Measurements from ENCODE around the gene KIF25.
A peak's percentile ranks its signal among the peaks of the same experiment; 100 is the strongest.
"Not testable (repeated sequence)": the region's sequence is repeated elsewhere in the genome, so short reads cannot be mapped to it uniquely, and the experiment has no call there.

KIF25 gene

DNA sequence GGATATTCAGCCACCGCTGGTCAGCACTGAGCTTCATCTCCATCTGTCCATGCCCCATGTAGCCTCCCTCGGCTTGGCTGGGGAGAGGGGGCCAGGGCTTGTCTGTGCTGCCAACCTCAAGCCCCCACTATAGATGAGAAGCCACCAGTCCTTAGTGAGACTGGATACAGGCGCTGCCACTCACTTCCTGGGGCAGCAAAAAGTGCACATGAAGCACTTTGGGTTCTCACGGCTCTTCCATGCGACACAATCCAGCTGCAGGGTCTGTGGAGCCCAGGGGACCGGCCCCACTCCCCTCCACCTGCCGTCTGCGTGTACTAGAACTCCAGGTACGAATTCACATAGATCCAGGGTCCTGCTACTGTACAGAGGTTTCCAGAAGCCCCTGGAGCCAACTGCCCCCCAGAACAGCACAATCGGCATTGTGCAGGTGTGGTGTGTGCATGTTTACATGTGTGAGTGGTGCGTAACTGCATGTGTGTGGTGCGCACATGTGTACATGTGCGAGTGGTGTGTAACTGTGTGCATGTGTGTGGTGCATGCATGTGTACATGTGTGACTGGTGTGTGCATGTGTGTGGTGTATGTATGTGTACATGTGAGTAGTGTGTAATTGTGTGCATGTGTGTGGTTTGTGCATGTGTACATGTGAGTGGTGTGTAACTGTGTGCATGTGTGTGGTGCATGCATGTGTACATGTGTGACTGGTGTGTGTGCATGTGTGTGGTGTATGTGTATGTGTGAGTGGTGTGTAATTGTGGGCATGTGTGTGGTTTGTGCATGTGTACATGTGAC lies 76.7 kb downstream of the KIF25 start:
- TF ChIP-seq, protein P1, sequence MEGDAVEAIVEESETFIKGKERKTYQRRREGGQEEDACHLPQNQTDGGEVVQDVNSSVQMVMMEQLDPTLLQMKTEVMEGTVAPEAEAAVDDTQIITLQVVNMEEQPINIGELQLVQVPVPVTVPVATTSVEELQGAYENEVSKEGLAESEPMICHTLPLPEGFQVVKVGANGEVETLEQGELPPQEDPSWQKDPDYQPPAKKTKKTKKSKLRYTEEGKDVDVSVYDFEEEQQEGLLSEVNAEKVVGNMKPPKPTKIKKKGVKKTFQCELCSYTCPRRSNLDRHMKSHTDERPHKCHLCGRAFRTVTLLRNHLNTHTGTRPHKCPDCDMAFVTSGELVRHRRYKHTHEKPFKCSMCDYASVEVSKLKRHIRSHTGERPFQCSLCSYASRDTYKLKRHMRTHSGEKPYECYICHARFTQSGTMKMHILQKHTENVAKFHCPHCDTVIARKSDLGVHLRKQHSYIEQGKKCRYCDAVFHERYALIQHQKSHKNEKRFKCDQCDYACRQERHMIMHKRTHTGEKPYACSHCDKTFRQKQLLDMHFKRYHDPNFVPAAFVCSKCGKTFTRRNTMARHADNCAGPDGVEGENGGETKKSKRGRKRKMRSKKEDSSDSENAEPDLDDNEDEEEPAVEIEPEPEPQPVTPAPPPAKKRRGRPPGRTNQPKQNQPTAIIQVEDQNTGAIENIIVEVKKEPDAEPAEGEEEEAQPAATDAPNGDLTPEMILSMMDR (IDR thresholded peaks at IDR 0.05): no peak
- intact Hi-C loops (cut with DNase I; ENCODE audit: low total_unique reads): no loop called here
- H3K4me3 ChIP-seq: no peak overlapping the region

DNA sequence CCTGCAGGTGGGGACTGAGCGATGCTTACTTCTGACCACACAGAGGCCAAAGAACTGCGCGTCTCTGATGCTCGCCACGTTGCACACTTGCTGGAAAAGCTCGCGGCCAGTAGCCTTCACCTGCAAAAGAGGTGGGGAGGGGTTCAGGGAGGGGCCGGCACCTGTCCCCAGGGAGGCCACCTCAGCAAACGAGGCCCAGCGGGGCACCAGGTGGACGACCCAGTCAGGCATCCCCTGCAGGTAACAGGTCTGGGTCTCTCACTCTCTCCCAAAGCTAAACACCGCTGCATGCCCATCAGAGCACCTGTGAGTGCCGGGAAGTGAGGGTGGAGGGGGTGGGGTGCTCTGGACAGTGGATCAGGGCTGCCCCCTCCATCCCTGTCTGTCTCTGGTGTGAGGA lies 77.7 kb downstream of the KIF25 start:
- H3K9me3 ChIP-seq: no peaks in the 10 kb centered on the region
- H3K4me3 ChIP-seq: no peak overlapping the region
- intact Hi-C loops (cut with DNase I; ENCODE audit: low total_unique reads): no loop called here
- peaks cover 0 to 29% (median 13%) of the 10 kb centered on the region in 4 donors for H3K4me1 ChIP-seq
- TF ChIP-seq, protein P1 (IDR thresholded peaks at IDR 0.05): no peak
- H3K27me3 ChIP-seq: no peaks in the 10 kb centered on the region
- DNase-seq: no peak
- no peak overlapping the region for H3K27ac ChIP-seq
- no peaks in the 10 kb centered on the region for H3K36me3 ChIP-seq

More for the DNA sequence above, 76.7 kb downstream of the KIF25 start:
- Histone ChIP-seq H3K27me3 (no peaks in the 10 kb centered on the region), H3K27ac (no peak overlapping the region), H3K4me1 (peaks cover 0 to 22% (median 6%) of the 10 kb centered on the region in 4 donors), H3K36me3 (no peaks in the 10 kb centered on the region), H3K9me3 (no peaks in the 10 kb centered on the region)
- DNase-seq: no peak

DNA sequence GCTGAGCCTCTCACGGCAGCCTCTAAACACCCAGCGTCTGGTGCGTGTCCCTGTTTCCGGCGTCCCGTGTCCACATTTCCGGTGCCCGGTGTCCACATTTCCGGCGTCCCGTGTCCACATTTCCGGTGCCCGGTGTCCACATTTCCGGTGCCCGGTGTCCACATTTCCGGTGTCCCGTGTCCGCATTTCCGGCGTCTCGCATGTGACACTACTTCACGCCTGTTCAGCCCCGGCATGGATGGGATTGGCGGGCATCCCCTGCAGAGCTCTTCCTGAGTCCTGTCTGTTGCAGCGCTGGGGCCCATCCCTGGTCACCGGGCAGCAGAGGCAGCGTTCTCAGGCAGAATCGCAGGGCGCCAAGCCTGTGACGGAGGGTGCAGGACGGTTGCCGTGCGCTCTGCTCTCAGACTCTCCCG lies 78.3 kb downstream of the KIF25 start:
- Histone ChIP-seq H3K9me3 (no peaks in the 10 kb centered on the region), H3K36me3 (no peaks in the 10 kb centered on the region), H3K27ac (no peak overlapping the region), H3K4me1 (peaks cover 0 to 29% (median 13%) of the 10 kb centered on the region in 4 donors), H3K27me3 (no peaks in the 10 kb centered on the region), H3K4me3 (no peak overlapping the region)
- TF ChIP-seq, protein P1 (IDR thresholded peaks at IDR 0.05): no peak
- intact Hi-C loops (cut with DNase I; ENCODE audit: low total_unique reads): no loop called here
- no peak for DNase-seq

DNA sequence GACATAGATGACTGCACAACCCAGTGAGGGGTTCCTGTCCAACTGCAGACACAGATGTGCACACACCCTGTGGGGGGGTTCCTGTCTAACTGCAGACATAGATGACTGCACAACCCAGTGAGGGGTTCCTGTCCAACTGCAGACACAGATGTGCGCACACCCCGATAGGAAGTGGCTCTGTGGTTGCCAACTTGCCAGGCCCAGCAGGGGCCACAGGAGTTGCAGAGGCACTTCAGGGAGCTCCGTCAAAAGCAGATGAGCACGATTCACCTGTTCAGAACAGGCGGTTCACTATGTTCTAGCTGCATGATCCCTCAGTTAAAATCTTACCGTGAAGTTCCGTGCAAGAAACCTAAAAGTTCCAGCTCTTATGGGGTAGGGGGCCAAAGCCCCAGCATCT lies 79.9 kb downstream of the KIF25 start:
- intact Hi-C loops (cut with DNase I; ENCODE audit: low total_unique reads); H3K27me3 ChIP-seq; H3K9me3 ChIP-seq; H3K27ac ChIP-seq; H3K36me3 ChIP-seq; DNase-seq; H3K4me3 ChIP-seq: not testable (repeated sequence)
- H3K4me1 ChIP-seq: peaks cover 0 to 26% (median 13%) of the 10 kb centered on the region in 4 donors

DNA sequence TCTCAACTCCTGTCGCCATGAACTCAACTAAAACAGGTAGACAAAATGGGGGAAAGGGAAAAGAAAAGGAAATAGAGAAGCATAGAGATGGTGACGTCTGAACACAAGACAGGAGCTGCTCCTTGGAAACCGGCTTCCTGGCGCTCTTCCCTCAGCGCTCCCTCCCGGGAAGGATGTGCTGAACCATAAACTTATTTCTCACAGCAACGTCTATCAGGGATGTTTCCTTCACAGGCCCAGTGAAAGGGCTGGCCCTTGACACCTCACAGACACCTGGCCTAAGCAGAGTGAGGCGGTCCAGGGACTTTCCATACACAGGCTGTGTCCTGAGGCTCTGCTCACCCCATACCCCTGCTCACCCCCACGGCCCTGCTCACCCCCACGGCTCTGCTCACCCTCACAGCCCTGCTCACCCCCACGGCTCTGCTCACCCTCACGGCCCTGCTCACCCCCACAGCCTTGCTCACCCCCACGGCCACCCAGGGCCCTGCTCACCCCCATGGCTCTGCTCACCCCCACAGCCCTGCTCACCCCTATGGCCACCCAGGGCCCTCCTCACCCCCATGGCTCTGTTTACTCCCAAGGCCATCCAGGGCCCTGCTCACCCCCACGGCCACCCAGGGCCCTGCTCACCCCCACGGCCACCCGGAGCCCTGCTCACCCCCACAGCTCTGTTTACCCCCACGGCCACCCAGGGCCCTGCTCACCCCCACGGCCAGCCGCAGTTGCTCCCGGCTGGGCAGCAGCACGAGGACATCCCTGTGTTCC lies 80.9 kb downstream of the KIF25 start:
- intact Hi-C loops (cut with DNase I; ENCODE audit: low total_unique reads): no loop called here
- H3K4me3 ChIP-seq: peak overlapping the region; percentile 24 to 34
- no peak for DNase-seq
- TF ChIP-seq, protein P1 (IDR thresholded peaks at IDR 0.05): no peak
- H3K36me3 ChIP-seq: no peaks in the 10 kb centered on the region
- no peaks in the 10 kb centered on the region for H3K9me3 ChIP-seq
- H3K27ac ChIP-seq: no peak overlapping the region
- H3K4me1 ChIP-seq: peaks cover 0 to 19% (median 13%) of the 10 kb centered on the region in 4 donors
- no peaks in the 10 kb centered on the region for H3K27me3 ChIP-seq

DNA sequence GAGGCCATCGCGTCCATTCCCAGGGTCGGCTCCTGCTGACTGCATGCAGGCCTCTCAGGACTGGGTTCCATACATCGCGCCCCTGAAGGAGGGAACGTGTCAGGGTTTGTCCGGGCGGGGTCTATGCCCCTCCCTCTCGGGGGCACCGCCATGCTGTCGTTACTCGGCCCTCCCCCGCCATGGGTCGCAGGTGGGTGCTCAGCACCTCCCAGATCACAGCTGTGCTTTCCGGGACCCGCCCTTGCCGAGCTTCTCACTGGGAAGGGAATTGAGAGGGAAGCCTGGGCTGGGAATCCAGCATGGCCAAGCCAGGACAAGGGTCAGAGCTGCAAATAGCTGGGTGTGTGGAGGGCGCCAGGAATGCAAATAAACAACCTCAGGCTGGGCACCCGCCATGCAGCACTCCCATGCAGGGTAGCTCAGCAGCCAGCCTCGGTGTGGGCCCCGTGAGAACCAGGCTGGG lies 81.5 kb downstream of the KIF25 start, which contains the start of gene FRMD1:
FRMD1 (minus strand) TSS at position 270 of the 463 bp plus-strand sequence; CDS start at position 152, 118 bp downstream.
- Histone ChIP-seq H3K27me3 (no peaks in the 10 kb centered on the region), H3K9me3 (no peaks in the 10 kb centered on the region), H3K4me1 (peaks cover 0 to 18% (median 13%) of the 10 kb centered on the region in 4 donors), H3K4me3 (peak within 1 kb of the TSS; percentile 24 to 34), H3K36me3 (no peaks in the 10 kb centered on the region), H3K27ac (no peak within 1 kb of the TSS)
- no peak for DNase-seq
- TF ChIP-seq, protein P1 (IDR thresholded peaks at IDR 0.05): no peak
- intact Hi-C loops (cut with DNase I; ENCODE audit: low total_unique reads): no loop called here

Measured in tibial artery (tissue), 4 donors.